Left hindlimb (tissue), 1 donor: ENCODE data around the gene SPIRE2.
A peak's percentile ranks its signal among the peaks of the same experiment; 100 is the strongest.

ENCODE experiments used
- DNase-seq: peaks from one replicate; pipeline ENCODE4 v3.0.0-alpha.2; 2018

The SPIRE2 gene

DNA sequence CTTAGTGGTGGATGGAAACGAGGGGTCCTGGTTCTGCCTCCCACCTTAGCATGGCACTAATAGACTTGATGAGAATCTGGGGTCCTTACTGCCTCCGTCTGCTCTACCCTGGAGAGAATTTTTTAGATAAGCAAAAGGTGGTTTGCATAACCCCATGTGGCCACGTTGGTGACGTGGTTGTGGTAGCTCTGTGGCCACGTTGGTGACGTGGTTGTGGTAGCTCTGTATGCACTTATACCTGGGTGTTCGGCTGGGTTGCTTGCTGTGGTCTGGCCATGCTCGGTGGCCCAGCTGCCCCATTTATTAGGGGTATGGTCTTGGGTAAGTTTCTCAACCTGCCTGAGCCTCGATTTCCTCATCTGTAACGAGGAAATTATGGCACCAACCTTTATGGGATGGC, 13.0 kb downstream of the SPIRE2 start:
- no peak for DNase-seq

- no peak for DNase-seq
Measured at GRCh38 chr16:89842471-89843408, 14.5 kb downstream of the SPIRE2 start.

DNA sequence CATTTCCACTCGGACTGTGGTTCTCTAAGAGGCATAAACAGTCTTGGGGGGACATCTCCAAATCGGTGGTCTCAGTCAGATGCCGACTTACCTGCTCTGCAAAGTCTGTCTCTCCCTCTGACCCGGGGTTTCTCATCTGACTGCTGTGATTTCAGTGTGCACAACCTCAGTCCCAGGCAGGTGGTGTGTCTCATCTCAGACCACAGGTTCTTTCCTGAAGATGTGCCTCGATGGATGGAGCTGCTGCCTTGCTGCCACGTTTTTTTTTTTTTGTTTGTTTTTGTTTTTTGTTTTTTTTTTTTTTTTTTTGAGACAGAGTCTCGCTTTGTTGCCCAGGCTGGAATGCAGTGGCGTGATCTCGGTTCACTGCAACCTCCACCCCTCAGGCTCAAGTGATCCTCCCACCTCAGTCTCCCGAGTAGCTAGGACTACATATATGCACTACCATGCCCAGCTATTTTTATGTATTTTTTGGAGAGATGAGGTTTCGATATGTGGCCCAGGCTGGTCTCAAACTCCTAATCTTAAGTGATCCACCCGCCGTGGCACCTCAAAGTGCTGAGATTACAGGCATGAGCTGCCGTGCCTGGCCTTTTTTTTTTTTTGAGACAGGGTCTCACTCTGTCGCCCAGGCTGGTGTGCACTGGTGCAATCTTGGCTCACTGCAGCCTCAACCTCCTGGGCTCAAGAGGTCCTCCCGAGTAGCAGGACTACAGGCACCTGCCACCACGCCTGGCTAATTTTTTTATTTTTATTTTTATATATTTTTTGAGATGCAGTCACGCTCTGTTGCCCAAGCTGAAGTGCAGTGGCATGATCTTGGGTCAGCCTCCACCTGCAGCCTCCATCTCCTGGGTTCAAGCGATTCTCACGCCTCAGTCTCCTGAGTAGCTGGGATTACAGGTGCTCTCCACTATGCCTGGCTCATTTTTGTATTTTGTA, 15.4 kb downstream of the SPIRE2 start:
- DNase-seq = no peak

DNA sequence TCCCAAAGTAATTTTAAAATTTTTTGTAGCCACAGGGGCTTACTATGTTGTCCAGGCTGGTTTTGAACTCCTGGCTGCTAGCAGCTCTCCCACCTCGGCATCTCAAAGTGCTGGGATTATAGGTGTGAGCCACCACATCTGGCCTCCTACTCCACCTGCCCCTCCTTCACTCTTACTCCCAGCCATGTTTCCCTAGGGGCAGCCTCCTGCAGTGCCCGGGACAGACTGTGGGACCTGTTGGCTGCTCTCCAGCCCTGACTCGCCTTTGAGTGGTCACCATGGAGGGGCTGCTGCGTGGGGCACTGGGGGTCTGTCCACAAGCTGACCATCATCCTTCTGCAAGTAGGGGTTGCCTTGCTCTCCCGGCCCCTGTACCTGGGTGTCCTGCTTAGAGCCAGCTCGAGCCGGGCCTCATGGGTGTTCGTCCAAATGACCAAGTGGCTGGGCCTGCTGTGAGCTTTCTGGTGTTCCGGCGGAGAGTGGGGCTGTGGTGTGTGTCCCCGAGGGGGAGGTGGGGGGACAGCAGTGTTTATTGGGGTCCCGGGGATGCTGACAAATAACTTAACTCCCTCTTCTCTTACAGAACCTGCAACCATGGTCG, 16.6 kb downstream of the SPIRE2 start:
- DNase-seq = no peak

- DNase-seq = no peak
Measured at GRCh38 chr16:89845417-89845816, 17.1 kb downstream of the SPIRE2 start.

DNA sequence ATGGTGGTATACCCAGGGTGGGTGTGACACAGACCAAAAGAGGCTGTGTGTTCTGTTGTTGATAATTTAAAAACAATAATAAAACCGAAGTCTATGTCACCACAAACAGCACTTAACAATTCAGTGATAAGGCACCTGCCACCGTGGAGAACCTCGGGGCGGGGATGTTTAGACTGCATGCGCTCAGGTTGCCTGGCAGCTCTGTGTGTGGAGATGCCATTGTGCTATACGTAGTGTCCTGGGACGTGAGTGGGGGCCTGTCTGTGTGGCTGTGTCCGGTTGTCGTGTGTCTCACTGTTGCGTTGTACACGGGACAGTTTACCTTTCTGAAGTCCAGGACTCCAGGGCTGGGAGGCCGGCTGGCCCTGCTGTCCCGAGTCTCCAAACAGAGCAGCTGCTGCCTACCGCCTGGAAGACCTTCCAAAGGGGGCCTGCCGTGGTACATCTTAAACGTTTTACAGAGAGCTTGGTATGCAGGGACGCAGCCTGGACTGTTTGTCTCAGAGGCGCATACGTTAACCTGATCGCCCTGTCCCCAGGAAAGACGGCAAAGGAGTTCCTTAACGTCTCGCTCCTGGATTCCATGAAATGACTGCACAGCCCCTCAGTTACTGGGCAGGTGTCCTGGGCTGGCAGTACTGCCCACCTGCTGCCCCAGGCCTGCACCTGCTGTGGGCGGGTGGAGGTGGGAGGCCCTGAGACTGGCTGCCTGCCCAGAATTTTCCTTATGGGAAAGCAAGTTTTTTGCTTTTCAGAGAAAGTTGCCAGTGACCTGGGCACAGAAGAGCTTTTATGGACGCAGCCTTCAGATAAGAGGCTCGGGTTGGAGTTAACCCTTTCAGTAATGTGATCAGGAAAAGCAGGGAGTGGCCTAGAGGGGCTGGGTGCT, 19.0 kb downstream of the SPIRE2 start:
- no peak for DNase-seq

DNA sequence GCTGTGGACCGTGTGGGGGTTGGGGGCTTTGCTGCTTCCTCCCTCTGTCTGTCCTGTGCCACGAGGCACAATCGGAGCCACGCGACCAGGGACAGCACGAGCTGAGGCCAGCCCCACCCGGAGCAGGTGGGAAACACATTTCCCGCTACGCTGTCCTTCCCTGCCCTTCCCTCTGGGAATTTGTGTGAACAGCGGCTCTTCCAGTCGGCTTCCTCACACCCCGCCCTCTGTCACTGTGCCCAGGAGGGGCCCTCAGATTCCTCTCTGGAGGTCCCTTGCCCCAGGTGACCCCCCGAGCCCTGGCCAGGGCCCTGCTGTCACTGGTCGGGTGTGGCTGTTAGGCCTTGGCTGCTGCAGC, 19.6 kb downstream of the SPIRE2 start:
- no peak for DNase-seq

DNA sequence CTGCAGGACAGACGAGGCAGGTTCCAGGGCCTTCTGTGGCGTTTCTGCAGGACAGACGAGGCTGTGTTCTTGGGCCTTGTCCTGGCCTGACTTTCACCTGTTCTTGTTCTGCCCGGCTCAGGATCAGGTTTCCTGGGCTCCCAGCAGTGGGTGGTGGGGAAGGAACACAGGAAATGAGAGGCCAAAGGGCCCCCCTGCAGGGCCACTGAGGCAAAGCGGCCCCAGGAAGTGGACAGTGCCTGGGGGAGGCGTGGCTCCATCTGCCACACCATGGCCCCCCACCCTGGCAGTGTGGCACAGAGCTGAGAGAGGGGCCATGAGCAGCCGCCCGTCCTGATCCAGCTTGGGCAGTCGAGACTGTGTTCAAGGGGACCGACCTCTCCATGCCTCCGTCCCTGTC, 20.7 kb downstream of the SPIRE2 start:
- no peak for DNase-seq

DNA sequence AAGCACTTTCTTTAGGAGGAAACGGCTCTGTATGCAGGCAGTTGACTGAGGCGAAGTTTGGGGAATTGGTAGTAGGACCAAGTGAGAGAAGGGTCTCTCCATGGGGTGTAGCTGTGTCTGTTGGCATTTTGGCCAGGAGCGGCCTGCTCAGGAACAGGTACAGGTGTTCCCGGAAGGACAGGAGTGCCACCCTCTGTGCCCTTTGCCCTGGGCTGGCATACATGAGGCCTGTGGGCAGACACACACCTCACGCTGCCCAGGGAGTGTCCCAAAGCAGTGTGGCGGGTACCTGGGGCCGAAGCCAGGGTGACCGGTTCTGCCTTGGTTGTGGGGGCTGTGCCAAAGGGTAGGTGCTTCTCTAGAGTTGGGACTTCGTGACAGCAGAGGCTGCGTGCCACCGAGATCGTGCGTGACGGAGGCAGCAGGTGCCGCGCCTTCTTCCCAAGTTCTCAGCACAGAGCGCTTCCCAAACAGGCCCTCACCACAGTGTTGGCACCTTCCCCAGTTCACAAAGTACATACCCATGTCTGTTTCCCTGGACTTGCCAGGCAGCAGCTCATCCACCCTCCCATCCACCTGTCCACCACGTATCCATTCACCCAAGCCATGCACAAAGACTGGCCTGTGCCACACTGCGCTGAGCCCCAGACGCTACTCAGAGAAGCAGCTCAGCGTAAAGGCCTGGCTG, 25.2 kb downstream of the SPIRE2 start:
- no peak for DNase-seq

- DNase-seq = no peak
Measured at GRCh38 chr16:89855301-89855945, 27.1 kb downstream of the SPIRE2 start.

GRCh38 chr16:89855986-89856385, 27.7 kb downstream of the SPIRE2 start:
- DNase-seq = no peak

DNA sequence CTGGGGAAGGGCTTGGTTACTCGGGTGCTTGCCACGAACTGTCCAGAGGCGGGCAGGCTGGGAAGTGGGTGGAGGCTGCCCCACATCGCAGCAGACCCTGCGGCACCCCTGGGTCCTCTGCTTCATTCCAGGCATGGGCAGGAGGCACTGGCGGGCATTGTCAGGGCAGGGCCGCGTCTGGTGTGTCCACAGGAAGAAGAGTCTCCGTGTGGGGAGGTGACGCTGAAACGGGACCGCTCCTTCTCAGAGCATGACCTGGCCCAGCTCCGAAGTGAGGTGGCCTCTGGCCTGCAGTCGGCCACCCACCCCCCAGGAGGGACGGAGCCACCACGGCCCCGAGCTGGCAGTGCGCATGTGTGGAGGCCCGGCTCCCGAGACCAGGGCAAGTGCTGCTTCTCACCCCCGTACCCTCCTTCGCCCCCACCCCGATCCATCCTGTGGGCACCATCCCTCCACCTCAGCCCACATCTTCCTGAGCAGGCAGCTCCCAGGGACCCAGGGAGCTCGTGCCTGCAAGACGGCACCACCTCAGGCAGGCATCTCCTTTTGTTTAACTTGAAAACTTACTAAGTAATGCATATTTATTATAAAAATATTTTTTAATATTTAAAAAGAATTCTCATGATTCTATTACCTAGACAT, 30.8 kb downstream of the SPIRE2 start:
- DNase-seq = no peak

GRCh38 chr16:89859615-89860007, 31.3 kb downstream of the SPIRE2 start:
- DNase-seq = no peak

DNA sequence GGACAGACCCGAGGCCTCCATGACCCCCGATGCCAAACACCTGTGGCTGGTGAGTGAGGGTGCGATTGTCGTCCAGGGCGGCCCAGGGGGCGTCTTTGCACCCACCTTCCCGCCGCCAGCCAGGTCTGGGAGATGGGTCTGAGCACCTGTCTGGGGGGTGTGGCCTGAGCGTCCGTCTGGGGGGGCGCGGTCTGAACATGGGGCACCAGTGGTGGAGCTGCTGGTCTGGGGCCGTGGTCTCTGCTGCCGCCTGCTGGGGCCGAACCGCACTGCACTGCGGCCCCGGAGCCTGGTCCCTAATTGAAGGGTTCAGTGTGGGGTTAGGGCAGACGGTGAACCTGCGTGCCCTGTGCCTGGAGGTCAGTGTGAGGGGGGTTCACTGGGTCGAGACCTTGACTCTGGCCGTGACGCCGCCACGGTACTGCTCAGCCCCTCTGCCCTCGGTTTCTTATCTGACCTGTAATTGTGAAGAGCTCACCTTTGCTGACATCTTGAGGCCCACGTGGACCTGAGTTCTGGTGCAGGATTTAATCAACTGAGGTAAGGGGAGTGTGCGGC, 32.6 kb downstream of the SPIRE2 start:
- peak; percentile 59 for DNase-seq

GRCh38 chr16:89861648-89862047, 33.4 kb downstream of the SPIRE2 start:
- DNase-seq = no peak

GRCh38 chr16:89862732-89863131, 34.5 kb downstream of the SPIRE2 start:
- DNase-seq = no peak

DNA sequence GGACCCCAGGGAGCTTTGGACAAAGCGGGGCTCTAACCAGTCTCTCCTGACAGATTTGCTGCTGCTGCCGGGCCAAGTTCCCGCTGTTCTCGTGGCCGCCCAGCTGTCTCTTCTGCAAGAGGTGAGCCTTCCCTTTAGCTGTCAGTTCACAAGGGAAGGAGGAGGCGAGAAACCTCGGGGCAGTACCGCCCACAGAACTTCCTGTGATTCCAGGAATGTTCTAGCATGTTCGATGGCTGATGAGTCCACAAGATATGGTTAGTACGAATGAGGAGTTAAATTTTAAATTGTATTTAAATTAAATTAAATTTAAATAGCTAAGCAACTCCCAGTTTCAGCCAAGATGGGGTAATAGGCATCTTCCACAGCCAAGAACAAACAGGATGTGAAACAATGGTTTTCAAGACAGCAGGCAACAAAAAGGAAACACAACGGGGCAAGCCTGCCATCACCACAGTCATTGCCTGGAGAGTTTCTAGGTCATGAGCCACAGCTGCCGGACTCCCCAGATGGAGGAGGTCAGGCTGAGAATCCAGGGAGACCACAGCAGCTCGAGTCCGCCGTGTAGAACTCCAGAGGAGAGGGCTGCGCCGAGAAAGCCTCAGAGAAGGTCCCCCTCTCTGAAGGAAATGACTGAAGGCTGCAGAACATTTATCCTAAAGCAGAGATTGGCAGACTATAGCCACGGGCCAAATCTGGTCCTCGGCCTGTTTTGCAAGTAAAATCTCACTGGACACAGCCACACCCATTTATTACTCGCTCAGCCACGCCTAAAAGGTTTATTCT, 35.7 kb downstream of the SPIRE2 start:
- DNase-seq = no peak

- DNase-seq = no peak
Measured at GRCh38 chr16:89864527-89864820, 36.2 kb downstream of the SPIRE2 start.

DNA sequence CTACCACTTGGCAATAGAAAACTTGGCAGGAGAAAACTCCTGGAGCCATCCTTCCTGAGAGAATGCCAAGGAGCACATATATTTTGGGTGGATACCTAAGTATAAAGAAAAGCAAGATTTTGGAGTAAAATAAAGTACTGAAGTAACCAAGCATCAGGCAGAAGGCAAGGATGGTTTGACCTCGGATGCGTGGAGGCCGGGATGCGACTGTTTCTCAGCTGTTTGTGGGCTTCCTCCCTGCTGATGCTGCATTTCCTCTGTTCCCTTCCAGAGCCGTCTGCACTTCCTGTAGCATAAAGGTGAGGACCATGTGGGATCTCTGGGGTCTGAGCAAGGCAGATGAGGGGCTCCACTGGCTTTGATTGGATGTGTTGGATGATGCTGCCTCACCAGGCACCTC, 39.6 kb downstream of the SPIRE2 start:
- DNase-seq = no peak

GRCh38 chr16:89869911-89870310, 41.6 kb downstream of the SPIRE2 start:
- no peak for DNase-seq
